ENCODE data around the gene SPATA13. TPM values are rescaled to one million over a fixed set of nuclear protein-coding genes. Genes with fewer than 3 reads are reported as not detected.

SPATA13 gene
- total RNA-seq, 1 experiment from 2014 or later: 2.1 TPM

- no peak overlapping the region for H2AFZ ChIP-seq (ENCODE audit: low read length)
- H3K79me2 ChIP-seq (ENCODE audit: low read length): no peaks in the 10 kb centered on the region
- H3K27me3 ChIP-seq (ENCODE audit: low read length): no peaks in the 10 kb centered on the region
- H3K9me3 ChIP-seq (ENCODE audit: low read length): no peaks in the 10 kb centered on the region
- H3K9me2 ChIP-seq (replicated peaks; ENCODE audit: insufficient read depth, low read length): no peaks in the 10 kb centered on the region
- H4K20me1 ChIP-seq (ENCODE audit: insufficient read depth, low read depth, low read length): no peaks in the 10 kb centered on the region
- no peak overlapping the region for H3K4me2 ChIP-seq (ENCODE audit: low read depth, low read length, poor library complexity, severe bottlenecking)
- H3K4me3 ChIP-seq (ENCODE audit: low read length): no peak overlapping the region
- no peak overlapping the region for H3K9ac ChIP-seq (ENCODE audit: low read length)
- H3K36me3 ChIP-seq (ENCODE audit: insufficient read depth, low read length): no peaks in the 10 kb centered on the region
- no peak for DNase-seq
- H3K4me1 ChIP-seq (ENCODE audit: low read length): no peaks in the 10 kb centered on the region
- no peak overlapping the region for H3K27ac ChIP-seq (ENCODE audit: low read length)
Measured at GRCh38 chr13:24280720-24281119, 120.2 kb downstream of the SPATA13 start.

- H3K9me2 ChIP-seq (replicated peaks; ENCODE audit: insufficient read depth, low read length): no peaks in the 10 kb centered on the region
- no peak for DNase-seq
- H3K4me3 ChIP-seq (ENCODE audit: low read length): no peak overlapping the region
- no peaks in the 10 kb centered on the region for H4K20me1 ChIP-seq (ENCODE audit: insufficient read depth, low read depth, low read length)
- no peaks in the 10 kb centered on the region for H3K9me3 ChIP-seq (ENCODE audit: low read length)
- H3K79me2 ChIP-seq (ENCODE audit: low read length): no peaks in the 10 kb centered on the region
- H3K4me1 ChIP-seq (ENCODE audit: low read length): no peaks in the 10 kb centered on the region
- H3K36me3 ChIP-seq (ENCODE audit: insufficient read depth, low read length): no peaks in the 10 kb centered on the region
- no peak overlapping the region for H3K9ac ChIP-seq (ENCODE audit: low read length)
- H3K4me2 ChIP-seq (ENCODE audit: low read depth, low read length, poor library complexity, severe bottlenecking): no peak overlapping the region
- no peak overlapping the region for H2AFZ ChIP-seq (ENCODE audit: low read length)
- no peak overlapping the region for H3K27ac ChIP-seq (ENCODE audit: low read length)
- H3K27me3 ChIP-seq (ENCODE audit: low read length): no peaks in the 10 kb centered on the region
Measured at GRCh38 chr13:24281188-24282008, 120.9 kb downstream of the SPATA13 start.

GRCh38 chr13:24282256-24282655, 121.7 kb downstream of the SPATA13 start:
- no peak overlapping the region for H3K4me2 ChIP-seq (ENCODE audit: low read depth, low read length, poor library complexity, severe bottlenecking)
- no peak overlapping the region for H2AFZ ChIP-seq (ENCODE audit: low read length)
- no peak overlapping the region for H3K4me3 ChIP-seq (ENCODE audit: low read length)
- DNase-seq: no peak
- no peaks in the 10 kb centered on the region for H3K79me2 ChIP-seq (ENCODE audit: low read length)
- no peaks in the 10 kb centered on the region for H3K36me3 ChIP-seq (ENCODE audit: insufficient read depth, low read length)
- H4K20me1 ChIP-seq (ENCODE audit: insufficient read depth, low read depth, low read length): no peaks in the 10 kb centered on the region
- no peak overlapping the region for H3K27ac ChIP-seq (ENCODE audit: low read length)
- H3K27me3 ChIP-seq (ENCODE audit: low read length): no peaks in the 10 kb centered on the region
- no peaks in the 10 kb centered on the region for H3K9me3 ChIP-seq (ENCODE audit: low read length)
- H3K9ac ChIP-seq (ENCODE audit: low read length): no peak overlapping the region
- no peaks in the 10 kb centered on the region for H3K4me1 ChIP-seq (ENCODE audit: low read length)
- H3K9me2 ChIP-seq (replicated peaks; ENCODE audit: insufficient read depth, low read length): no peaks in the 10 kb centered on the region

- H3K4me3 ChIP-seq (ENCODE audit: low read length): no peak overlapping the region
- H3K27me3 ChIP-seq (ENCODE audit: low read length): no peaks in the 10 kb centered on the region
- H3K4me1 ChIP-seq (ENCODE audit: low read length): no peaks in the 10 kb centered on the region
- no peak overlapping the region for H3K27ac ChIP-seq (ENCODE audit: low read length)
- H4K20me1 ChIP-seq (ENCODE audit: insufficient read depth, low read depth, low read length): no peaks in the 10 kb centered on the region
- H3K79me2 ChIP-seq (ENCODE audit: low read length): no peaks in the 10 kb centered on the region
- no peaks in the 10 kb centered on the region for H3K36me3 ChIP-seq (ENCODE audit: insufficient read depth, low read length)
- DNase-seq: no peak
- H2AFZ ChIP-seq (ENCODE audit: low read length): no peak overlapping the region
- no peak overlapping the region for H3K9ac ChIP-seq (ENCODE audit: low read length)
- no peak overlapping the region for H3K4me2 ChIP-seq (ENCODE audit: low read depth, low read length, poor library complexity, severe bottlenecking)
- no peaks in the 10 kb centered on the region for H3K9me3 ChIP-seq (ENCODE audit: low read length)
- H3K9me2 ChIP-seq (replicated peaks; ENCODE audit: insufficient read depth, low read length): no peaks in the 10 kb centered on the region
Measured at GRCh38 chr13:24284889-24285565, 124.5 kb downstream of the SPATA13 start.

- Histone ChIP-seq H3K9me3 (ENCODE audit: low read length) (no peaks in the 10 kb centered on the region), H3K27ac (ENCODE audit: low read length) (no peak overlapping the region), H3K9ac (ENCODE audit: low read length) (no peak overlapping the region), H3K4me2 (ENCODE audit: low read depth, low read length, poor library complexity, severe bottlenecking) (no peak overlapping the region), H3K9me2 (replicated peaks; ENCODE audit: insufficient read depth, low read length) (no peaks in the 10 kb centered on the region), H3K79me2 (ENCODE audit: low read length) (no peaks in the 10 kb centered on the region), H3K4me1 (ENCODE audit: low read length) (no peaks in the 10 kb centered on the region), H3K4me3 (ENCODE audit: low read length) (no peak overlapping the region), H3K27me3 (ENCODE audit: low read length) (no peaks in the 10 kb centered on the region), H2AFZ (ENCODE audit: low read length) (no peak overlapping the region), H3K36me3 (ENCODE audit: insufficient read depth, low read length) (no peaks in the 10 kb centered on the region), H4K20me1 (ENCODE audit: insufficient read depth, low read depth, low read length) (no peaks in the 10 kb centered on the region)
- no peak for DNase-seq
Measured at GRCh38 chr13:24286624-24287023, 126.1 kb downstream of the SPATA13 start.

- H3K79me2 ChIP-seq (ENCODE audit: low read length): no peaks in the 10 kb centered on the region
- no peaks in the 10 kb centered on the region for H3K36me3 ChIP-seq (ENCODE audit: insufficient read depth, low read length)
- H4K20me1 ChIP-seq (ENCODE audit: insufficient read depth, low read depth, low read length): no peaks in the 10 kb centered on the region
- H2AFZ ChIP-seq (ENCODE audit: low read length): no peak overlapping the region
- H3K27ac ChIP-seq (ENCODE audit: low read length): no peak overlapping the region
- DNase-seq: no peak
- no peak overlapping the region for H3K4me3 ChIP-seq (ENCODE audit: low read length)
- no peaks in the 10 kb centered on the region for H3K27me3 ChIP-seq (ENCODE audit: low read length)
- no peak overlapping the region for H3K9ac ChIP-seq (ENCODE audit: low read length)
- H3K4me1 ChIP-seq (ENCODE audit: low read length): no peaks in the 10 kb centered on the region
- H3K4me2 ChIP-seq (ENCODE audit: low read depth, low read length, poor library complexity, severe bottlenecking): no peak overlapping the region
- no peaks in the 10 kb centered on the region for H3K9me2 ChIP-seq (replicated peaks; ENCODE audit: insufficient read depth, low read length)
- H3K9me3 ChIP-seq (ENCODE audit: low read length): no peaks in the 10 kb centered on the region
Measured at GRCh38 chr13:24287748-24288287, 127.3 kb downstream of the SPATA13 start.

GRCh38 chr13:24288870-24289269, 128.3 kb downstream of the SPATA13 start:
- no peaks in the 10 kb centered on the region for H3K9me3 ChIP-seq (ENCODE audit: low read length)
- H3K27ac ChIP-seq (ENCODE audit: low read length): no peak overlapping the region
- H3K79me2 ChIP-seq (ENCODE audit: low read length): no peaks in the 10 kb centered on the region
- H3K9me2 ChIP-seq (replicated peaks; ENCODE audit: insufficient read depth, low read length): no peaks in the 10 kb centered on the region
- no peaks in the 10 kb centered on the region for H3K4me1 ChIP-seq (ENCODE audit: low read length)
- H3K4me3 ChIP-seq (ENCODE audit: low read length): no peak overlapping the region
- DNase-seq: no peak
- H3K27me3 ChIP-seq (ENCODE audit: low read length): no peaks in the 10 kb centered on the region
- H4K20me1 ChIP-seq (ENCODE audit: insufficient read depth, low read depth, low read length): no peaks in the 10 kb centered on the region
- no peak overlapping the region for H2AFZ ChIP-seq (ENCODE audit: low read length)
- no peaks in the 10 kb centered on the region for H3K36me3 ChIP-seq (ENCODE audit: insufficient read depth, low read length)
- H3K4me2 ChIP-seq (ENCODE audit: low read depth, low read length, poor library complexity, severe bottlenecking): no peak overlapping the region
- H3K9ac ChIP-seq (ENCODE audit: low read length): no peak overlapping the region

- Histone ChIP-seq H3K79me2 (ENCODE audit: low read length) (no peaks in the 10 kb centered on the region), H4K20me1 (ENCODE audit: insufficient read depth, low read depth, low read length) (no peaks in the 10 kb centered on the region), H3K4me2 (ENCODE audit: low read depth, low read length, poor library complexity, severe bottlenecking) (no peak overlapping the region), H3K27me3 (ENCODE audit: low read length) (no peaks in the 10 kb centered on the region), H3K9me2 (replicated peaks; ENCODE audit: insufficient read depth, low read length) (no peaks in the 10 kb centered on the region), H2AFZ (ENCODE audit: low read length) (no peak overlapping the region), H3K27ac (ENCODE audit: low read length) (no peak overlapping the region), H3K36me3 (ENCODE audit: insufficient read depth, low read length) (no peaks in the 10 kb centered on the region), H3K9ac (ENCODE audit: low read length) (no peak overlapping the region), H3K9me3 (ENCODE audit: low read length) (no peaks in the 10 kb centered on the region), H3K4me3 (ENCODE audit: low read length) (no peak overlapping the region), H3K4me1 (ENCODE audit: low read length) (no peaks in the 10 kb centered on the region)
- DNase-seq: no peak
Measured at GRCh38 chr13:24290280-24290932, 129.9 kb downstream of the SPATA13 start.

Measured in Karpas-422 (cell line).